ENCODE measurements around the gene ZXDC.

ZXDC gene

DNA sequence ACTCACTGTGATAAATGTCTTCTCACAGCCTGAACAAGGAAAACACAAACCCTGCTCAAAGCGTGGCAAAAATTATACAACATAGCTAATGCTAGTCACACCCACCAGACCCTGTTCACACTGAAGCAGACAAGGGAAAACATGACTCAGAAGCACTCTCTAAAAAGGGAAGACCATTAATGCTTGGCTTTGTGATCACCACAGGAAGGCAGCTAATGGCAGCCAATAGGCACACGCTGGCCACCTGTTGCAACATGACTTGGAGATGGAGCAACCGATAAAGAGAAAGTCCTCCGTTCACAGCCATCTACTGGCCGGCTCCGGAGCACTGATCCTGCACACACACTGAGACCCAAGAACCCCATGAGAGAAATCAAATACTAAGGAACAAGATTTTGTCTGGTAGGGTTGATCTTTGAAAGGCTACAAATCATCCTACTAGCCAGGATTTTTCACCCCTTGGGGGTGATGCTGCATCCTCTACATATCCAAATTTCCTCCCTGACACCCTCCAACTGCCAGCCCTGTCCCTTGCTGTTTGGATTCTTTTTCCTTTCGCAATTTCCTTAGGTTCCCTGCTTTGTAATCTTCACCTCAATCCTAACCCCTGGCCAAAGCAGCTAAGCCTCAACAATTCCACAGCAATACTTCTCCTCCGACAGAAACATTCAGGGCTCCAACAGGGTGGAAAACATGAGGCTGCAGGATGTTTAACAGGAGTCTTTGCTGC lies 3.2 kb downstream of the ZXDC start:
- H3K27ac ChIP-seq (ENCODE audit: low read depth, low read length) = peak overlapping the region; percentile 50; the same call in 1 of the 2 replicates
- H3K4me3 ChIP-seq (ENCODE audit: low read depth, low read length) = peak overlapping the region; percentile 98
- peaks cover 26% of the 10 kb centered on the region for H3K4me1 ChIP-seq (ENCODE audit: control insufficient read depth, insufficient read depth, low read length, unreplicated experiment)
- peaks cover 69% of the 10 kb centered on the region for H3K79me2 ChIP-seq (ENCODE audit: control insufficient read depth, insufficient read depth, low read length, unreplicated experiment)
- H3K27me3 ChIP-seq (ENCODE audit: insufficient read depth, low read length) = no peaks in the 10 kb centered on the region
- peaks cover 29% of the 10 kb centered on the region for H3K36me3 ChIP-seq (ENCODE audit: insufficient read depth, low read length)
- no peak overlapping the region for H2AFZ ChIP-seq (ENCODE audit: low read length, unreplicated experiment)

DNA sequence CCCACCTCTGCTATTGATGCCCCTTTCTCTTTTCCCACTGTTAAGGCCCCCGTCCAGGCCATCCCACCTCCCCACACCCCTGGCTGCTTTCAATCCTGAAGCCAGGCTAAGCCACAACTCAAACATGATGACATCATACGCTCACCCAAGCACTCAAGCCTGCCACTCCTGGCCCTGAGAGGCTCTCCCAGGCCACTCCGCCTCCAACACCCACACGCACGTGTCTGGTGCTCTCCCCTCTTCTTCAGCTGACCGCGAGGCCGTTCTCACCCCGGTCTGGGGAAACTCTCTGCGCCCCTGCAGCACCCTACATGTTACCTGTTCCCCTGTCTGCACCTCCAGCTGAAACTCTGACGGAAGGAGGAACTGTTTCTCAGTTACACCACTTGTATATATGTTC lies 6.2 kb downstream of the ZXDC start:
- H3K4me1 ChIP-seq (ENCODE audit: control insufficient read depth, insufficient read depth, low read length, unreplicated experiment) = peaks cover 26% of the 10 kb centered on the region
- no peaks in the 10 kb centered on the region for H3K27me3 ChIP-seq (ENCODE audit: insufficient read depth, low read length)
- H2AFZ ChIP-seq (ENCODE audit: low read length, unreplicated experiment) = no peak overlapping the region
- no peak overlapping the region for H3K4me3 ChIP-seq (ENCODE audit: low read depth, low read length)
- H3K27ac ChIP-seq (ENCODE audit: low read depth, low read length) = no peak overlapping the region
- H3K36me3 ChIP-seq (ENCODE audit: insufficient read depth, low read length) = peaks cover 33% of the 10 kb centered on the region
- H3K79me2 ChIP-seq (ENCODE audit: control insufficient read depth, insufficient read depth, low read length, unreplicated experiment) = peaks cover 64% of the 10 kb centered on the region

GRCh38 chr3:126468028-126468891 lies 7.4 kb downstream of the ZXDC start:
- Histone ChIP-seq H3K4me1 (ENCODE audit: control insufficient read depth, insufficient read depth, low read length, unreplicated experiment) (peaks cover 16% of the 10 kb centered on the region), H2AFZ (ENCODE audit: low read length, unreplicated experiment) (no peak overlapping the region), H3K27ac (ENCODE audit: low read depth, low read length) (no peak overlapping the region), H3K79me2 (ENCODE audit: control insufficient read depth, insufficient read depth, low read length, unreplicated experiment) (peaks cover 53% of the 10 kb centered on the region), H3K36me3 (ENCODE audit: insufficient read depth, low read length) (peaks cover 33% of the 10 kb centered on the region), H3K27me3 (ENCODE audit: insufficient read depth, low read length) (no peaks in the 10 kb centered on the region), H3K4me3 (ENCODE audit: low read depth, low read length) (no peak overlapping the region)

DNA sequence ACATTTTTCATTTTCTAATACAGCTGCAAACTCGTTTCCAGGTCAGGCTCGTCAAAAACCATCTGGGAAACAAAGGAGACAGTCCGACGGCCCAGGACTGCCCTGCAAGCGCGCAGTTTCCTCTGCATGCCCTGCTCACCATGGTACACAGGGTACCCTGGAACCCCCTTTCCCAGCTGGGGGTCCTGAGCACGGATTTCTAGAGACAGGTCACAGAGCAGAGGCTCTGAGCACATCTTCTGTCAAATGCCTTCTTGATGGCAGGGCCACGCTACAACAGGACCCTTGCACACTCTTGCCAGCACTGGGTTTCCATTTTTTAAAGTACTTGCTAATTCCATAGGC lies 8.1 kb downstream of the ZXDC start:
- Histone ChIP-seq H3K36me3 (ENCODE audit: insufficient read depth, low read length) (peaks cover 33% of the 10 kb centered on the region), H3K4me3 (ENCODE audit: low read depth, low read length) (no peak overlapping the region), H3K79me2 (ENCODE audit: control insufficient read depth, insufficient read depth, low read length, unreplicated experiment) (peaks cover 46% of the 10 kb centered on the region), H3K4me1 (ENCODE audit: control insufficient read depth, insufficient read depth, low read length, unreplicated experiment) (peaks cover 9% of the 10 kb centered on the region), H3K27me3 (ENCODE audit: insufficient read depth, low read length) (no peaks in the 10 kb centered on the region), H2AFZ (ENCODE audit: low read length, unreplicated experiment) (no peak overlapping the region), H3K27ac (ENCODE audit: low read depth, low read length) (no peak overlapping the region)

- H3K79me2 ChIP-seq (ENCODE audit: control insufficient read depth, insufficient read depth, low read length, unreplicated experiment) = peaks cover 42% of the 10 kb centered on the region
- no peak overlapping the region for H3K27ac ChIP-seq (ENCODE audit: low read depth, low read length)
- H3K4me1 ChIP-seq (ENCODE audit: control insufficient read depth, insufficient read depth, low read length, unreplicated experiment) = peaks cover 4% of the 10 kb centered on the region
- H2AFZ ChIP-seq (ENCODE audit: low read length, unreplicated experiment) = no peak overlapping the region
- no peaks in the 10 kb centered on the region for H3K27me3 ChIP-seq (ENCODE audit: insufficient read depth, low read length)
- H3K36me3 ChIP-seq (ENCODE audit: insufficient read depth, low read length) = peaks cover 34% of the 10 kb centered on the region
- no peak overlapping the region for H3K4me3 ChIP-seq (ENCODE audit: low read depth, low read length)
Observed at GRCh38 chr3:126466886-126467610, 8.6 kb downstream of the ZXDC start.

- Histone ChIP-seq H3K27me3 (ENCODE audit: insufficient read depth, low read length) (no peaks in the 10 kb centered on the region), H3K27ac (ENCODE audit: low read depth, low read length) (no peak overlapping the region), H2AFZ (ENCODE audit: low read length, unreplicated experiment) (no peak overlapping the region), H3K79me2 (ENCODE audit: control insufficient read depth, insufficient read depth, low read length, unreplicated experiment) (peaks cover 33% of the 10 kb centered on the region), H3K4me3 (ENCODE audit: low read depth, low read length) (no peak overlapping the region), H3K36me3 (ENCODE audit: insufficient read depth, low read length) (peaks cover 34% of the 10 kb centered on the region), H3K4me1 (ENCODE audit: control insufficient read depth, insufficient read depth, low read length, unreplicated experiment) (no peaks in the 10 kb centered on the region)
Observed at GRCh38 chr3:126465928-126466544, 9.7 kb downstream of the ZXDC start.

GRCh38 chr3:126464997-126465396 lies 10.7 kb downstream of the ZXDC start:
- peaks cover 28% of the 10 kb centered on the region for H3K79me2 ChIP-seq (ENCODE audit: control insufficient read depth, insufficient read depth, low read length, unreplicated experiment)
- no peaks in the 10 kb centered on the region for H3K27me3 ChIP-seq (ENCODE audit: insufficient read depth, low read length)
- H2AFZ ChIP-seq (ENCODE audit: low read length, unreplicated experiment) = no peak overlapping the region
- H3K36me3 ChIP-seq (ENCODE audit: insufficient read depth, low read length) = peaks cover 30% of the 10 kb centered on the region; the same call in 1 of the 2 replicates
- H3K4me1 ChIP-seq (ENCODE audit: control insufficient read depth, insufficient read depth, low read length, unreplicated experiment) = no peaks in the 10 kb centered on the region
- no peak overlapping the region for H3K27ac ChIP-seq (ENCODE audit: low read depth, low read length)
- no peak overlapping the region for H3K4me3 ChIP-seq (ENCODE audit: low read depth, low read length)

DNA sequence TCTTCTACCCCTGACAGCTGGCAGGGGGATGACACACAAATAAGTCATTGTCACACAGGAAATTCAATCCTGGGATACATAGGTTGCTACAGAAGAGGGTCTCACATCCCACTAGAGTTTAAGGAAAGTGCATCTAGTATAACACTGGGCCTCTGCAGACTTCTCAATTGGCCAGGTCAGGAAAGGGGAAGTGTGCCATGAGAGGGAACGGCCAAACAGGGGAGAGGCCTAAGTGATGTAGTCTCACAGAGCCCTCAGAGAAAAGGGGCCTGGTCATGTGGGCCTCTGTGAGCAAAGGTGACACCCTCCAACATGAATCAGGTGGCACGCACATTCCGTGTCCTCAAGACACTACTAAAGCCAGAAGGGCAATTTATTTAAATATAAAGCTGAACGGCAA lies 11.2 kb downstream of the ZXDC start:
- Histone ChIP-seq H3K27me3 (ENCODE audit: insufficient read depth, low read length) (no peaks in the 10 kb centered on the region), H2AFZ (ENCODE audit: low read length, unreplicated experiment) (no peak overlapping the region), H3K79me2 (ENCODE audit: control insufficient read depth, insufficient read depth, low read length, unreplicated experiment) (peaks cover 23% of the 10 kb centered on the region), H3K4me1 (ENCODE audit: control insufficient read depth, insufficient read depth, low read length, unreplicated experiment) (no peaks in the 10 kb centered on the region), H3K27ac (ENCODE audit: low read depth, low read length) (no peak overlapping the region), H3K4me3 (ENCODE audit: low read depth, low read length) (no peak overlapping the region), H3K36me3 (ENCODE audit: insufficient read depth, low read length) (peaks cover 25% of the 10 kb centered on the region; the same call in 1 of the 2 replicates)

GRCh38 chr3:126464093-126464492 lies 11.6 kb downstream of the ZXDC start:
- H3K27me3 ChIP-seq (ENCODE audit: insufficient read depth, low read length) = no peaks in the 10 kb centered on the region
- no peaks in the 10 kb centered on the region for H3K4me1 ChIP-seq (ENCODE audit: control insufficient read depth, insufficient read depth, low read length, unreplicated experiment)
- no peak overlapping the region for H2AFZ ChIP-seq (ENCODE audit: low read length, unreplicated experiment)
- peaks cover 21% of the 10 kb centered on the region for H3K79me2 ChIP-seq (ENCODE audit: control insufficient read depth, insufficient read depth, low read length, unreplicated experiment)
- no peak overlapping the region for H3K27ac ChIP-seq (ENCODE audit: low read depth, low read length)
- H3K36me3 ChIP-seq (ENCODE audit: insufficient read depth, low read length) = peaks cover 21% of the 10 kb centered on the region; the same call in 1 of the 2 replicates
- no peak overlapping the region for H3K4me3 ChIP-seq (ENCODE audit: low read depth, low read length)

- H3K36me3 ChIP-seq (ENCODE audit: insufficient read depth, low read length) = peaks cover 20% of the 10 kb centered on the region; the same call in 1 of the 2 replicates
- no peak overlapping the region for H3K27ac ChIP-seq (ENCODE audit: low read depth, low read length)
- no peaks in the 10 kb centered on the region for H3K4me1 ChIP-seq (ENCODE audit: control insufficient read depth, insufficient read depth, low read length, unreplicated experiment)
- H2AFZ ChIP-seq (ENCODE audit: low read length, unreplicated experiment) = no peak overlapping the region
- no peaks in the 10 kb centered on the region for H3K27me3 ChIP-seq (ENCODE audit: insufficient read depth, low read length)
- no peak overlapping the region for H3K4me3 ChIP-seq (ENCODE audit: low read depth, low read length)
- H3K79me2 ChIP-seq (ENCODE audit: control insufficient read depth, insufficient read depth, low read length, unreplicated experiment) = peaks cover 15% of the 10 kb centered on the region
Observed at GRCh38 chr3:126463521-126463920, 12.2 kb downstream of the ZXDC start.

Measured in ACC112 (cell line).